T-helper 9 cell (primary cell): Measurements from ENCODE around the gene C22orf15.

Source experiments
- DNase-seq: peaks from one replicate; pipeline ENCODE4 v3.0.0-alpha.2; 2020

C22orf15 gene

GRCh38 chr22:23750714-23751440 lies 11.9 kb upstream of the C22orf15 start, which contains the start of gene ZNF70:
TSS of gene ZNF70 (minus strand) at chr22:23751112. CDS start at chr22:23745140, 5,972 bp downstream.
- peak; percentile 77 for DNase-seq

- no peak for DNase-seq
Observed at GRCh38 chr22:23751441-23751996, 11.3 kb upstream of the C22orf15 start.

GRCh38 chr22:23752090-23752691 lies 10.6 kb upstream of the C22orf15 start:
- no peak for DNase-seq

- DNase-seq = no peak
Observed at GRCh38 chr22:23752750-23753149, 10.0 kb upstream of the C22orf15 start.

GRCh38 chr22:23753385-23753784 lies 9.4 kb upstream of the C22orf15 start:
- DNase-seq = no peak

GRCh38 chr22:23754220-23754919 lies 8.4 kb upstream of the C22orf15 start, which contains the start of gene VPREB3:
TSS of gene VPREB3 (minus strand) at chr22:23754425. CDS start at chr22:23754363, 62 bp downstream.
- DNase-seq = no peak

GRCh38 chr22:23754980-23755636 lies 7.7 kb upstream of the C22orf15 start:
- no peak for DNase-seq

GRCh38 chr22:23755711-23756110 lies 7.1 kb upstream of the C22orf15 start:
- no peak for DNase-seq

GRCh38 chr22:23756891-23757290 lies 5.9 kb upstream of the C22orf15 start:
- no peak for DNase-seq

- DNase-seq = no peak
Observed at GRCh38 chr22:23759566-23759965, 3.2 kb upstream of the C22orf15 start.

GRCh38 chr22:23760056-23760455 lies 2.7 kb upstream of the C22orf15 start:
- DNase-seq = no peak

GRCh38 chr22:23763579-23763945 lies 772 bp downstream of the C22orf15 start:
- DNase-seq = peak; percentile 36

GRCh38 chr22:23763954-23764353 lies 1.2 kb downstream of the C22orf15 start:
- DNase-seq = no peak

- no peak for DNase-seq
Observed at GRCh38 chr22:23764899-23765881, 2.4 kb downstream of the C22orf15 start.

- DNase-seq = no peak
Observed at GRCh38 chr22:23767303-23767672, 4.5 kb downstream of the C22orf15 start.

- DNase-seq = peak; percentile 66
Observed at GRCh38 chr22:23767673-23768548, 5.1 kb downstream of the C22orf15 start, which contains the start of gene CHCHD10. TSS of gene CHCHD10 (minus strand) at chr22:23767972. CDS start at chr22:23767874, 98 bp downstream.

GRCh38 chr22:23769321-23769965 lies 6.7 kb downstream of the C22orf15 start:
- DNase-seq = no peak

GRCh38 chr22:23772315-23772648 lies 9.5 kb downstream of the C22orf15 start:
- DNase-seq = no peak

- peak; percentile 57 for DNase-seq
Observed at GRCh38 chr22:23772649-23773473, 10.1 kb downstream of the C22orf15 start, which contains the start of gene MMP11. TSS of gene MMP11 (plus strand) at chr22:23772849. CDS start at chr22:23772871, 22 bp downstream.
